ENCODE measurements around the gene POU2F3.

DNA sequence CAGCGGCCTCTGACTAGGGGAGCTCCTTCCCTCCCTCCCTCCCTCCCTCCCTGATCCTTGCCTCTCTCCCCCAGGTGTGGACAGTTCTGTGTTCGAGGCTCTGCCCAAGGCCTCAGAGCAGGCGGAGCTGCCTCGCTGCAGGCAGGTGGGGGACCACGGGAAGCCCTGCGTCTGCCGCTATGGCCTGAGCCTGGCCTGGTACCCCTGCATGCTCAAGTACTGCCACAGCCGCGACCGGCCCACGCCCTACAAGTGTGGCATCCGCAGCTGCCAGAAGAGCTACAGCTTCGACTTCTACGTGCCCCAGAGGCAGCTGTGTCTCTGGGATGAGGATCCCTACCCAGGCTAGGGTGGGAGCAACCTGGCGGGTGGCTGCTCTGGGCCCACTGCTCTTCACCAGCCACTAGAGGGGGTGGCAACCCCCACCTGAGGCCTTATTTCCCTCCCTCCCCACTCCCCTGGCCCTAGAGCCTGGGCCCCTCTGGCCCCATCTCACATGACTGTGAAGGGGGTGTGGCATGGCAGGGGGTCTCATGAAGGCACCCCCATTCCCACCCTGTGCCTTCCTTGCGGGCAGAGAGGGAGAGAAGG is 11.1 kb upstream of the POU2F3 start:
- TF ChIP-seq, protein P1, sequence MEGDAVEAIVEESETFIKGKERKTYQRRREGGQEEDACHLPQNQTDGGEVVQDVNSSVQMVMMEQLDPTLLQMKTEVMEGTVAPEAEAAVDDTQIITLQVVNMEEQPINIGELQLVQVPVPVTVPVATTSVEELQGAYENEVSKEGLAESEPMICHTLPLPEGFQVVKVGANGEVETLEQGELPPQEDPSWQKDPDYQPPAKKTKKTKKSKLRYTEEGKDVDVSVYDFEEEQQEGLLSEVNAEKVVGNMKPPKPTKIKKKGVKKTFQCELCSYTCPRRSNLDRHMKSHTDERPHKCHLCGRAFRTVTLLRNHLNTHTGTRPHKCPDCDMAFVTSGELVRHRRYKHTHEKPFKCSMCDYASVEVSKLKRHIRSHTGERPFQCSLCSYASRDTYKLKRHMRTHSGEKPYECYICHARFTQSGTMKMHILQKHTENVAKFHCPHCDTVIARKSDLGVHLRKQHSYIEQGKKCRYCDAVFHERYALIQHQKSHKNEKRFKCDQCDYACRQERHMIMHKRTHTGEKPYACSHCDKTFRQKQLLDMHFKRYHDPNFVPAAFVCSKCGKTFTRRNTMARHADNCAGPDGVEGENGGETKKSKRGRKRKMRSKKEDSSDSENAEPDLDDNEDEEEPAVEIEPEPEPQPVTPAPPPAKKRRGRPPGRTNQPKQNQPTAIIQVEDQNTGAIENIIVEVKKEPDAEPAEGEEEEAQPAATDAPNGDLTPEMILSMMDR (conservative IDR thresholded peaks at IDR 0.05; ENCODE audit: low read depth, low read length), result peak; percentile 52
- TF ChIP-seq EZH2 (IDR thresholded peaks at IDR 0.05; ENCODE audit: low read length, unreplicated experiment) (no peak), EZH2phosphoT487 (IDR thresholded peaks at IDR 0.05; ENCODE audit: borderline replicate concordance, low read length) (no peak)
